Natural killer cell (primary cell): ENCODE data around the gene CAMTA1. TPM values are rescaled to one million over a fixed set of nuclear protein-coding genes. Genes with fewer than 3 reads are reported as not detected.

Source experiments
- ATAC-seq, 3 donors: fragments of 150-1000 bp in 2 of 3; fragments of 200-7000 bp in 1 of 3; cut with Tn5 transposase; 1 replicate in 1 of 3; 2 replicates in 2 of 3; pipeline ENCODE4 v1.10.0; 2021; ENCODE audit warnings: mild to moderate bottlenecking in 2 of 3, moderate library complexity in 2 of 3
- DNase-seq, 2 donors: peaks; one replicate each; pipeline versions ENCODE4 v3.0.0 to v3.0.0-alpha.2; 2013 to 2021; ENCODE audit warnings: mixed read lengths in 1 of 2
- H3K27ac ChIP-seq: one replicate; pipeline ENCODE4 v1.5.1; 2013; ENCODE audit warnings: mild to moderate bottlenecking, low read length
- H3K27me3 ChIP-seq: one replicate; pipeline ENCODE4 v1.6.1; 2013; ENCODE audit warnings: low read length; ENCODE audit not compliant: control insufficient read depth, insufficient read depth
- H3K36me3 ChIP-seq: one replicate; pipeline ENCODE4 v1.6.1; 2013; ENCODE audit warnings: low read length; ENCODE audit not compliant: control insufficient read depth, insufficient read depth
- H3K4me1 ChIP-seq: one replicate; pipeline ENCODE4 v1.6.1; 2013; ENCODE audit warnings: low read length; ENCODE audit not compliant: control insufficient read depth, insufficient read depth
- H3K4me3 ChIP-seq: one replicate; pipeline ENCODE4 v1.5.1; 2013; ENCODE audit warnings: low read length
- H3K9me3 ChIP-seq: one replicate; pipeline ENCODE4 v1.6.1; 2013; ENCODE audit warnings: low read length; ENCODE audit not compliant: control insufficient read depth, insufficient read depth
- H3K27ac Mint-ChIP-seq, 2 donors: one replicate each; pipeline ENCODE4 v1.8.0; 2022; ENCODE audit warnings: mild to moderate bottlenecking in 2 of 2, mixed read lengths in 2 of 2, moderate library complexity in 1 of 2
- H3K27me3 Mint-ChIP-seq, 2 donors: one replicate each; pipeline ENCODE4 v1.8.0; 2022; ENCODE audit warnings: low read depth in 2 of 2, mixed read lengths in 2 of 2
- H3K36me3 Mint-ChIP-seq: one replicate; pipeline ENCODE4 v1.8.0; 2022; ENCODE audit warnings: mixed read lengths
- H3K4me1 Mint-ChIP-seq, 2 donors: one replicate each; pipeline ENCODE4 v1.8.0; 2022; ENCODE audit warnings: mixed read lengths in 2 of 2
- H3K4me3 Mint-ChIP-seq: one replicate; pipeline ENCODE4 v1.8.0; 2022; ENCODE audit warnings: mild to moderate bottlenecking, moderate library complexity, mixed read lengths
- H3K9me3 Mint-ChIP-seq, 2 donors: one replicate each; pipeline ENCODE4 v1.8.0; 2022; ENCODE audit warnings: mixed read lengths in 2 of 2
- WGBS: methylation state at CpG from one replicate; pipeline ENCODE4 v1.1.7; 2013; ENCODE audit warnings: missing lambda C conversion rate; ENCODE audit not compliant: insufficient coverage; 5-methylcytosine and 5-hydroxymethylcytosine counted together
- intact Hi-C: fragments of 100-400 bp; cut with micrococcal nuclease; formaldehyde crosslinking; loops from one replicate; pipeline ENCODE4 v1.14.2; 2022
- total RNA-seq, 4 donors: library from RNA; stranded (reverse); fragments of 120-200 nt in 1 of 4; gene quantifications; one replicate each; pipeline versions ENCODE4 v1.2.3 to v1.2.4, GENCODE V29; 2013 to 2022
- TF ChIP-seq, protein P1 (sequence below): fragments of 200-600 bp; IDR thresholded peaks from one replicate; pipeline ENCODE4 v1.8.0; 2022; ENCODE audit warnings: antibody characterized with exemption

Gene CAMTA1
- total RNA-seq, 3 donors from 2014 or later (not counting 1 experiment from before 2014, with no cell fraction given), result 40.6 to 53.3 (median 44.9) TPM

DNA sequence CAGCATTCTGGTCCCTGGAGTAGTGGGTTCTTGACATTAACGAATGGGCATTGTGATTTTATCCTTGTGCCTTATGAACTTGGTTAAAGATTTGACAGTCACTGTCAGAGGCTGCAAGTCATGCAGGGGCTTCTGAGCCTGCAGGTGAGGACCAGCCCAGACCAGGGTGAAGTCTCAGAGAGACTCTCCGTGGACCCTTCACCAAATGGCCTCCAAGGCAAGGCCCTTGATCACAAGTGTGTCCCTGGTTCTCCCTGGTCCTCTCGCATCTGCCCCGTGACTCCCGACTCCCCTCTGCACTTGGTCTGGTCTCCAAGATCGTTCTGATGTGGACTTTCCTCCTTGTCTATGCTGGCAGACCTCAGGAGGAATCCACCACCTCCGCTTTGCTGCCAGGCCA, 509.4 kb downstream of the CAMTA1 start:
- no peak for DNase-seq
- ATAC-seq, result no peak
- Mint-ChIP-seq H3K9me3 (no peaks in the 10 kb centered on the region), H3K4me1 (no peaks in the 10 kb centered on the region), H3K36me3 (no peaks in the 10 kb centered on the region), H3K27ac (no peak overlapping the region), H3K4me3 (no peak overlapping the region), H3K27me3 (peaks cover 17 to 30% of the 10 kb centered on the region in 2 donors)
- TF ChIP-seq, protein P1, sequence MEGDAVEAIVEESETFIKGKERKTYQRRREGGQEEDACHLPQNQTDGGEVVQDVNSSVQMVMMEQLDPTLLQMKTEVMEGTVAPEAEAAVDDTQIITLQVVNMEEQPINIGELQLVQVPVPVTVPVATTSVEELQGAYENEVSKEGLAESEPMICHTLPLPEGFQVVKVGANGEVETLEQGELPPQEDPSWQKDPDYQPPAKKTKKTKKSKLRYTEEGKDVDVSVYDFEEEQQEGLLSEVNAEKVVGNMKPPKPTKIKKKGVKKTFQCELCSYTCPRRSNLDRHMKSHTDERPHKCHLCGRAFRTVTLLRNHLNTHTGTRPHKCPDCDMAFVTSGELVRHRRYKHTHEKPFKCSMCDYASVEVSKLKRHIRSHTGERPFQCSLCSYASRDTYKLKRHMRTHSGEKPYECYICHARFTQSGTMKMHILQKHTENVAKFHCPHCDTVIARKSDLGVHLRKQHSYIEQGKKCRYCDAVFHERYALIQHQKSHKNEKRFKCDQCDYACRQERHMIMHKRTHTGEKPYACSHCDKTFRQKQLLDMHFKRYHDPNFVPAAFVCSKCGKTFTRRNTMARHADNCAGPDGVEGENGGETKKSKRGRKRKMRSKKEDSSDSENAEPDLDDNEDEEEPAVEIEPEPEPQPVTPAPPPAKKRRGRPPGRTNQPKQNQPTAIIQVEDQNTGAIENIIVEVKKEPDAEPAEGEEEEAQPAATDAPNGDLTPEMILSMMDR, result no peak
- H3K4me1 ChIP-seq, result no peaks in the 10 kb centered on the region
- intact Hi-C loops, result no loop called here
- H3K27ac ChIP-seq, result no peak overlapping the region
- no peaks in the 10 kb centered on the region for H3K9me3 ChIP-seq
- H3K27me3 ChIP-seq, result no peaks in the 10 kb centered on the region
- H3K4me3 ChIP-seq, result no peak overlapping the region
- WGBS, result 79% methylated on average over 7 of the region's 7 CpGs
- no peaks in the 10 kb centered on the region for H3K36me3 ChIP-seq

- H3K27ac Mint-ChIP-seq, result no peak overlapping the region
- Histone ChIP-seq H3K27me3 (no peaks in the 10 kb centered on the region), H3K4me1 (no peaks in the 10 kb centered on the region), H3K9me3 (no peaks in the 10 kb centered on the region), H3K4me3 (no peak overlapping the region), H3K27ac (no peak overlapping the region), H3K36me3 (no peaks in the 10 kb centered on the region)
- H3K9me3 Mint-ChIP-seq, result no peaks in the 10 kb centered on the region
- peaks cover 17 to 40% of the 10 kb centered on the region in 2 donors for H3K27me3 Mint-ChIP-seq
- no peaks in the 10 kb centered on the region for H3K4me1 Mint-ChIP-seq
- WGBS, result 85% methylated on average over 6 of the region's 6 CpGs
- H3K4me3 Mint-ChIP-seq, result no peak overlapping the region
- no peak for ATAC-seq
- DNase-seq, result no peak
- TF ChIP-seq, protein P1, result no peak
- no peaks in the 10 kb centered on the region for H3K36me3 Mint-ChIP-seq
- intact Hi-C loops, result no loop called here
These were observed 510.7 kb downstream of the CAMTA1 start for GRCh38 chr1:7295946-7296345.

DNA sequence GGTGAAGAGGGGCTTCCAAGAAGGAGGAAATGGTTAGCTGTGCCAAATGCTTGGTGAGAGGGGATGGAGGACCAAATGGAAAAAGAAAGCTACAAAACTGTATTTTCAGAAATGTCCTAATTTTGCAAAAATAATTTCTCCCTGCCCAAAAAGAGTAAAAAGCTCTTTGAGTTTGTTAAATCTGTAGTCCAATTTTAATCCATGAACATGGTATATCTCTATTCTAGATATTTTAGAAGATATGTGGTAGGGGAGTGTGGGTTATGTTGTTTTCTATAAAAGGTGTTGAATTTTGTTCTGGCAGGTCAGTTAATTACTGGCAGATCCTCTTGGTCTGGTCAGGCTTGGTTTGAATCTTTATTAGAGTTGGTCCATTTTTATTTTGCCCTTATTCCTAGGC, 511.7 kb downstream of the CAMTA1 start:
- Histone ChIP-seq H3K36me3 (no peaks in the 10 kb centered on the region), H3K9me3 (no peaks in the 10 kb centered on the region), H3K27me3 (no peaks in the 10 kb centered on the region), H3K4me3 (no peak overlapping the region), H3K27ac (no peak overlapping the region), H3K4me1 (no peaks in the 10 kb centered on the region)
- no peak for DNase-seq
- Mint-ChIP-seq H3K4me1 (no peaks in the 10 kb centered on the region), H3K27me3 (peaks cover 17 to 44% of the 10 kb centered on the region in 2 donors), H3K4me3 (no peak overlapping the region), H3K36me3 (no peaks in the 10 kb centered on the region), H3K9me3 (no peaks in the 10 kb centered on the region), H3K27ac (no peak overlapping the region)
- no peak for ATAC-seq
- intact Hi-C loops, result no loop called here
- TF ChIP-seq, protein P1, result no peak

DNA sequence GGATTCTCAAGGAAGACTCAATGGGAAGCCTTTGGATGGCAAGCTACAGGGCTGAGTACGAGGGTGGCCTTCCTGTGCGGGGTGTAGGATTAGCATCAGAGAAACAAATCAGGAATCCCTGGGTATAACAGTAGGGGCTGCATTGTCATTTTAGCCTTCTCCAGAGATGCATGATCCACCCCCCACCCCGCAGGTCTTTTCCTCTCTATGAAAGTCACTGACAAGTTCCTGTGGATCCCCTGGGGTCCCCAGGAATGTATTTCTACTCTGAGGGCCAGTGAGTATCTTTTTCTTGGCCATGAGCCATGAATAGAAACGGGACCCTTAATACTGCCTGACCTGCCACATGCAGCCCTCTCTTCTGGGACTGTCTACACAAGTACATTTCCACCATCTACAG, 512.9 kb downstream of the CAMTA1 start:
- Mint-ChIP-seq H3K9me3 (no peaks in the 10 kb centered on the region), H3K27ac (no peak overlapping the region), H3K4me3 (no peak overlapping the region), H3K4me1 (no peaks in the 10 kb centered on the region), H3K36me3 (no peaks in the 10 kb centered on the region), H3K27me3 (peaks cover 17 to 47% of the 10 kb centered on the region in 2 donors)
- Histone ChIP-seq H3K36me3 (no peaks in the 10 kb centered on the region), H3K27me3 (no peaks in the 10 kb centered on the region), H3K4me3 (no peak overlapping the region), H3K9me3 (no peaks in the 10 kb centered on the region), H3K27ac (no peak overlapping the region), H3K4me1 (no peaks in the 10 kb centered on the region)
- 68% methylated on average over 4 of the region's 4 CpGs for WGBS
- ATAC-seq, result no peak
- TF ChIP-seq, protein P1, result no peak
- intact Hi-C loops, result no loop called here
- DNase-seq, result no peak
